ENCODE results near the gene ENTPD6.
"Not testable (repeated sequence)": the region's sequence is repeated elsewhere in the genome, so short reads cannot be mapped to it uniquely, and the experiment has no call there.

Gene ENTPD6

GRCh38 chr20:25195014-25195961 lies at the start of gene ENTPD6:
Gene ENTPD6, plus strand, starts transcription at chr20:25195712. Its CDS starts 10,825 bp downstream, at chr20:25206537.
- peak; percentile 85 for DNase-seq

GRCh38 chr20:25146976-25147375 lies 48.5 kb upstream of the ENTPD6 start:
- no peak for DNase-seq

GRCh38 chr20:25147716-25148115 lies 47.8 kb upstream of the ENTPD6 start:
- DNase-seq = no peak

- no peak for DNase-seq
Observed at GRCh38 chr20:25148181-25148981, 47.1 kb upstream of the ENTPD6 start.

- DNase-seq = no peak
Observed at GRCh38 chr20:25148982-25149846, 46.3 kb upstream of the ENTPD6 start.

GRCh38 chr20:25150016-25150415 lies 45.5 kb upstream of the ENTPD6 start:
- no peak for DNase-seq

- no peak for DNase-seq
Observed at GRCh38 chr20:25158043-25158442, 37.5 kb upstream of the ENTPD6 start.

GRCh38 chr20:25160467-25160866 lies 35.0 kb upstream of the ENTPD6 start:
- no peak for DNase-seq

- no peak for DNase-seq
Observed at GRCh38 chr20:25160897-25161296, 34.6 kb upstream of the ENTPD6 start.

GRCh38 chr20:25165128-25165527 lies 30.4 kb upstream of the ENTPD6 start:
- no peak for DNase-seq

- DNase-seq = not testable (repeated sequence)
Observed at GRCh38 chr20:25166105-25166782, 29.3 kb upstream of the ENTPD6 start.

- DNase-seq = no peak
Observed at GRCh38 chr20:25173321-25173720, 22.2 kb upstream of the ENTPD6 start.

GRCh38 chr20:25173886-25174308 lies 21.6 kb upstream of the ENTPD6 start:
- DNase-seq = no peak

GRCh38 chr20:25176184-25176583 lies 19.3 kb upstream of the ENTPD6 start:
- DNase-seq = no peak

GRCh38 chr20:25177890-25178321 lies 17.6 kb upstream of the ENTPD6 start:
- DNase-seq = peak; percentile 60

GRCh38 chr20:25178563-25179438 lies 16.7 kb upstream of the ENTPD6 start:
- DNase-seq = peak; percentile 88

GRCh38 chr20:25179439-25180089 lies 15.9 kb upstream of the ENTPD6 start:
- DNase-seq = no peak

- not testable (repeated sequence) for DNase-seq
Observed at GRCh38 chr20:25184391-25184790, 11.1 kb upstream of the ENTPD6 start.

GRCh38 chr20:25187220-25187619 lies 8.3 kb upstream of the ENTPD6 start:
- no peak for DNase-seq

GRCh38 chr20:25187635-25188034 lies 7.9 kb upstream of the ENTPD6 start:
- DNase-seq = no peak
